Heart right ventricle (tissue), 16 donors: ENCODE measurements around the gene PRKAA2. TPM values are rescaled to one million over a fixed set of nuclear protein-coding genes. Genes with fewer than 3 reads are reported as not detected.
A peak's percentile ranks its signal among the peaks of the same experiment; 100 is the strongest.
"Not testable (repeated sequence)": the region's sequence is repeated elsewhere in the genome, so short reads cannot be mapped to it uniquely, and the experiment has no call there.

ENCODE experiments used
- ATAC-seq, 8 donors: fragments of 200-7000 bp; cut with Tn5 transposase; one replicate each; pipeline ENCODE4 v1.9.1; 2020; ENCODE audit warnings: mild to moderate bottlenecking in 8 of 8, moderate library complexity in 8 of 8, moderate number of reproducible peaks in 1 of 8
- DNase-seq, 2 donors: peaks; one replicate each; pipeline ENCODE4 v3.0.0-alpha.2; 2020
- H3K27ac ChIP-seq, 10 donors: fragments of 200-600 bp; sonication (generic) in 2 of 10; one replicate each; pipeline versions ENCODE4 v1.5.0 to v1.8.0; 2020 to 2022; ENCODE audit warnings: mild to moderate bottlenecking in 3 of 10
- H3K27me3 ChIP-seq, 7 donors: fragments of 200-600 bp; one replicate each; pipeline ENCODE4 v1.8.0; 2021 to 2022; ENCODE audit warnings: mild to moderate bottlenecking in 2 of 7
- H3K36me3 ChIP-seq, 9 donors: fragments of 200-600 bp; sonication (generic) in 1 of 9; one replicate each; pipeline versions ENCODE4 v1.5.0 to v1.8.0; 2020 to 2022; ENCODE audit warnings: mild to moderate bottlenecking in 2 of 9
- H3K4me1 ChIP-seq, 9 donors: fragments of 200-600 bp; sonication (generic) in 1 of 9; one replicate each; pipeline versions ENCODE4 v1.5.0 to v1.8.0; 2020 to 2022; ENCODE audit warnings: mild to moderate bottlenecking in 4 of 9
- H3K4me3 ChIP-seq, 10 donors: fragments of 200-600 bp; sonication (generic) in 2 of 10; one replicate each; pipeline versions ENCODE4 v1.5.0 to v1.8.0; 2020 to 2022; ENCODE audit warnings: mild to moderate bottlenecking in 7 of 10, moderate library complexity in 2 of 10
- H3K9me3 ChIP-seq, 11 donors: fragments of 200-600 bp in 10 of 11; sonication (generic) in 2 of 11; one replicate each; pipeline versions ENCODE4 v1.5.0 to v1.8.0; 2013 to 2022; ENCODE audit warnings: mild to moderate bottlenecking in 2 of 11, control low read depth in 1 of 11, moderate library complexity in 1 of 11
- CTCF ChIP-seq, 9 donors: fragments of 200-600 bp; sonication (generic) in 2 of 9; IDR thresholded peaks; one replicate each; pipeline versions ENCODE4 v1.5.0 to v1.8.0; 2021 to 2022; ENCODE audit warnings: antibody characterized with exemption in 9 of 9, mild to moderate bottlenecking in 5 of 9, moderate library complexity in 1 of 9
- whole genome bisulfite sequencing, 2 donors: extraction: QIAGEN DNeasy Blood & Tissue Kit; methylation state at CpG; one replicate each; pipeline ENCODE4 v1.1.7; 2013; ENCODE audit warnings: inconsistent platforms in 1 of 2; 5-methylcytosine and 5-hydroxymethylcytosine counted together
- intact Hi-C, 10 donors: fragments of 100-400 bp; cut with DNase I; formaldehyde crosslinking; loops; one replicate each; pipeline versions ENCODE4 v1.11.1 to v1.14.2; 2022
- long read RNA-seq, 3 donors: library from polyadenylated mRNA; unstranded; transcript quantifications; one replicate each; pipeline ENCODE4 v2.0.0, GENCODE V29; 2020 to 2021
- polyA plus RNA-seq, 2 donors: library from polyadenylated mRNA; stranded (reverse); fragments of 200-250 nt; gene quantifications; one replicate each; pipeline ENCODE4 v1.2.3, GENCODE V29; 2013
- total RNA-seq, 10 donors: library from RNA; stranded (reverse); fragmentation: NEBNext Ultra II Directional in 3 of 10; extraction: Animal tissue kit (Norgen Biotek cat#: 25700) in 3 of 10; gene quantifications; one replicate each; pipeline versions ENCODE4 v1.2.1 to v1.2.4, GENCODE V29; 2021 to 2023
- donor health status: Arrhythmogenic right ventricular cardiomyopathy.
- donor health status: ischemic (EF 13 %, LVEDD 7.1; RV severe dilation, severe dysfunction).
- donor health status: healthy with polysubstance abuse.
- donor health status: DM: no; HTN: yes; CAD: no.
- donor health status: DM: no; HTN: no; CAD: no.
- donor health status: ischemic (EF 25% LVEDD 6.9; RV normal size, moderate dysfunction).
- donor health status: ischemic (EF 25% LVEDD 5.7; RV mildly dilated, moderate dysfunction).
- donor health status: healthy.
- donor health status: DM: yes; HTN: yes; CAD: no.
- donor health status: Ischemic cardiomyopathy.
- donor health status: ischemic (EF 35%, LVEDD 5.7; RV mildly dilated, moderate dysfunction).
- donor health status: nonischemic (EF 11% LVEDD 7.7; RV severe dilation, severe dysfunction).
- donor health status: DM: yes; HTN: yes; CAD: no.
- donor health status: PGD.
- donor health status: ischemic (EF 29% LVEDD 5.4; RV normal size, mild dysfunction).
- donor health status: nonischemic (EF 23%, LVEDD 6.1; RV moderate dilation, normal function).

PRKAA2 gene
- total RNA-seq (100 to 1,000 TPM in 7 of 10 donors, 10 to 100 TPM in 3; 71.8 to 166 (median 143) TPM), polyA plus RNA-seq (10 to 100 TPM in 1 of 2 donors, 1 to 10 TPM in 1; 8.0 to 23.7 TPM)
- long read RNA-seq, donor 1, full-length matches to known transcripts: 29 of 89 reads
- long read RNA-seq, donor 1, partial matches to known transcripts: 6 of 89 reads
- long read RNA-seq, donor 1, other reads (novel, unspliced or antisense): 54 of 89 reads
- long read RNA-seq, donor 2, full-length matches to known transcripts: 49 of 164 reads
- long read RNA-seq, donor 2, partial matches to known transcripts: 91 of 164 reads
- long read RNA-seq, donor 2, other reads (novel, unspliced or antisense): 24 of 164 reads
- long read RNA-seq, donor 3, full-length matches to known transcripts: 100 of 316 reads
- long read RNA-seq, donor 3, partial matches to known transcripts: 18 of 316 reads
- long read RNA-seq, donor 3, other reads (novel, unspliced or antisense): 198 of 316 reads

GRCh38 chr1:56644919-56645676, at the start of gene PRKAA2:
Gene PRKAA2, plus strand, starts transcription at chr1:56645314. Its CDS starts 74 bp downstream, at chr1:56645388.
- TF ChIP-seq CTCF (IDR thresholded peaks at IDR 0.05): peak in 1 of 9 donors; percentile 4
- Histone ChIP-seq H3K27ac (peak within 1 kb of the TSS; percentile 76 to 91 (median 88)), H3K36me3 (no peaks in the 10 kb centered on the region), H3K27me3 (peaks cover 0 to 60% (median 0%) of the 10 kb centered on the region in 7 donors), H3K4me1 (peaks cover 0 to 13% (median 9%) of the 10 kb centered on the region in 9 donors), H3K4me3 (peak within 1 kb of the TSS; percentile 11 to 80 (median 62)), H3K9me3 (no peaks in the 10 kb centered on the region)
- DNase-seq: peak; percentile 23 to 63
- ATAC-seq: peak; percentile 67 to 94 (median 83)
- WGBS, 2 donors: 0 to 1% methylated on average over 85 to 103 of the region's 103 CpGs
- intact Hi-C loops: loop anchor here in 4 of 10 donors (5.0 to 10.0 kb wide), 4 partner anchors 42 to 170 kb away; partner anchors contain the start of gene FYB2 (in 2 of the 4)

GRCh38 chr1:56595397-56596191, 49.5 kb upstream of the PRKAA2 start:
- DNase-seq, H3K4me3 ChIP-seq, H3K27ac ChIP-seq, H3K4me1 ChIP-seq, ATAC-seq, H3K27me3 ChIP-seq, H3K36me3 ChIP-seq: not testable (repeated sequence)
- intact Hi-C loops: loop anchor here in 1 of 10 donors (10.0 kb wide), 1 partner anchor 1461 kb away; no protein-coding TSS in a partner anchor
- 96% methylated on average over 5 of the region's 5 CpGs for WGBS, 2 donors
- H3K9me3 ChIP-seq: peaks cover 0 to 20% (median 0%) of the 10 kb centered on the region in 11 donors

- H3K27me3 ChIP-seq, ATAC-seq, H3K4me1 ChIP-seq, H3K4me3 ChIP-seq, DNase-seq, H3K36me3 ChIP-seq, H3K27ac ChIP-seq, intact Hi-C loops: not testable (repeated sequence)
- peaks cover 0 to 13% (median 0%) of the 10 kb centered on the region in 11 donors for H3K9me3 ChIP-seq
- 30 to 65% methylated on average over 2 of the region's 2 CpGs for WGBS, 2 donors
Measured at GRCh38 chr1:56610097-56610496, 35.0 kb upstream of the PRKAA2 start.

- ATAC-seq, H3K4me1 ChIP-seq, H3K36me3 ChIP-seq, intact Hi-C loops, DNase-seq, H3K27ac ChIP-seq, H3K27me3 ChIP-seq, H3K4me3 ChIP-seq: not testable (repeated sequence)
- 93 to 94% methylated on average over 6 of the region's 6 CpGs for WGBS, 2 donors
- H3K9me3 ChIP-seq: peaks cover 0 to 13% (median 0%) of the 10 kb centered on the region in 11 donors
Measured at GRCh38 chr1:56610770-56611169, 34.3 kb upstream of the PRKAA2 start.

GRCh38 chr1:56617141-56617540, 28.0 kb upstream of the PRKAA2 start:
- 93 to 94% methylated on average over 2 of the region's 2 CpGs for WGBS, 2 donors
- DNase-seq (no peak), ATAC-seq (no peak)
- Histone ChIP-seq H3K27me3 (no peaks in the 10 kb centered on the region), H3K4me1 (no peaks in the 10 kb centered on the region), H3K27ac (no peak overlapping the region), H3K9me3 (peaks cover 0 to 13% (median 0%) of the 10 kb centered on the region in 11 donors), H3K36me3 (no peaks in the 10 kb centered on the region), H3K4me3 (no peak overlapping the region)
- no peak for TF ChIP-seq CTCF (IDR thresholded peaks at IDR 0.05)
- intact Hi-C loops: no loop called here
